Measurements from ENCODE around the gene MT1A.

Gene MT1A

GRCh38 chr16:56632848-56633365 is 5.6 kb upstream of the MT1A start:
- no peak overlapping the region for H3K27ac ChIP-seq (replicated peaks)
- H3K27me3 ChIP-seq (ENCODE audit: insufficient read depth, poor library complexity, severe bottlenecking), result peaks cover 70% of the 10 kb centered on the region
- no peak overlapping the region for H3K4me3 ChIP-seq (replicated peaks; ENCODE audit: insufficient read depth, low read length)
- DNase-seq (ENCODE audit: low read depth in 1 of 2, low spot score in 1 of 2), result no peak
- TF ChIP-seq, protein P1, sequence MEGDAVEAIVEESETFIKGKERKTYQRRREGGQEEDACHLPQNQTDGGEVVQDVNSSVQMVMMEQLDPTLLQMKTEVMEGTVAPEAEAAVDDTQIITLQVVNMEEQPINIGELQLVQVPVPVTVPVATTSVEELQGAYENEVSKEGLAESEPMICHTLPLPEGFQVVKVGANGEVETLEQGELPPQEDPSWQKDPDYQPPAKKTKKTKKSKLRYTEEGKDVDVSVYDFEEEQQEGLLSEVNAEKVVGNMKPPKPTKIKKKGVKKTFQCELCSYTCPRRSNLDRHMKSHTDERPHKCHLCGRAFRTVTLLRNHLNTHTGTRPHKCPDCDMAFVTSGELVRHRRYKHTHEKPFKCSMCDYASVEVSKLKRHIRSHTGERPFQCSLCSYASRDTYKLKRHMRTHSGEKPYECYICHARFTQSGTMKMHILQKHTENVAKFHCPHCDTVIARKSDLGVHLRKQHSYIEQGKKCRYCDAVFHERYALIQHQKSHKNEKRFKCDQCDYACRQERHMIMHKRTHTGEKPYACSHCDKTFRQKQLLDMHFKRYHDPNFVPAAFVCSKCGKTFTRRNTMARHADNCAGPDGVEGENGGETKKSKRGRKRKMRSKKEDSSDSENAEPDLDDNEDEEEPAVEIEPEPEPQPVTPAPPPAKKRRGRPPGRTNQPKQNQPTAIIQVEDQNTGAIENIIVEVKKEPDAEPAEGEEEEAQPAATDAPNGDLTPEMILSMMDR (IDR thresholded peaks at IDR 0.05; ENCODE audit: insufficient read depth, low read length), result no peak
- TF ChIP-seq POLR2AphosphoS5 (IDR thresholded peaks at IDR 0.05; ENCODE audit: low read depth) (no peak), SPI1 (IDR thresholded peaks at IDR 0.05; ENCODE audit: borderline replicate concordance, low read depth) (no peak), GABPA (IDR thresholded peaks at IDR 0.05; ENCODE audit: low read depth) (no peak)
- TF ChIP-seq, protein P2, sequence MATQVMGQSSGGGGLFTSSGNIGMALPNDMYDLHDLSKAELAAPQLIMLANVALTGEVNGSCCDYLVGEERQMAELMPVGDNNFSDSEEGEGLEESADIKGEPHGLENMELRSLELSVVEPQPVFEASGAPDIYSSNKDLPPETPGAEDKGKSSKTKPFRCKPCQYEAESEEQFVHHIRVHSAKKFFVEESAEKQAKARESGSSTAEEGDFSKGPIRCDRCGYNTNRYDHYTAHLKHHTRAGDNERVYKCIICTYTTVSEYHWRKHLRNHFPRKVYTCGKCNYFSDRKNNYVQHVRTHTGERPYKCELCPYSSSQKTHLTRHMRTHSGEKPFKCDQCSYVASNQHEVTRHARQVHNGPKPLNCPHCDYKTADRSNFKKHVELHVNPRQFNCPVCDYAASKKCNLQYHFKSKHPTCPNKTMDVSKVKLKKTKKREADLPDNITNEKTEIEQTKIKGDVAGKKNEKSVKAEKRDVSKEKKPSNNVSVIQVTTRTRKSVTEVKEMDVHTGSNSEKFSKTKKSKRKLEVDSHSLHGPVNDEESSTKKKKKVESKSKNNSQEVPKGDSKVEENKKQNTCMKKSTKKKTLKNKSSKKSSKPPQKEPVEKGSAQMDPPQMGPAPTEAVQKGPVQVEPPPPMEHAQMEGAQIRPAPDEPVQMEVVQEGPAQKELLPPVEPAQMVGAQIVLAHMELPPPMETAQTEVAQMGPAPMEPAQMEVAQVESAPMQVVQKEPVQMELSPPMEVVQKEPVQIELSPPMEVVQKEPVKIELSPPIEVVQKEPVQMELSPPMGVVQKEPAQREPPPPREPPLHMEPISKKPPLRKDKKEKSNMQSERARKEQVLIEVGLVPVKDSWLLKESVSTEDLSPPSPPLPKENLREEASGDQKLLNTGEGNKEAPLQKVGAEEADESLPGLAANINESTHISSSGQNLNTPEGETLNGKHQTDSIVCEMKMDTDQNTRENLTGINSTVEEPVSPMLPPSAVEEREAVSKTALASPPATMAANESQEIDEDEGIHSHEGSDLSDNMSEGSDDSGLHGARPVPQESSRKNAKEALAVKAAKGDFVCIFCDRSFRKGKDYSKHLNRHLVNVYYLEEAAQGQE (IDR thresholded peaks at IDR 0.05; ENCODE audit: insufficient replicate concordance, low read depth), result no peak

- H3K27me3 ChIP-seq (ENCODE audit: insufficient read depth, poor library complexity, severe bottlenecking), result peaks cover 77% of the 10 kb centered on the region
- H3K27ac ChIP-seq (replicated peaks), result no peak overlapping the region
- DNase-seq (ENCODE audit: low read depth in 1 of 2, low spot score in 1 of 2), result no peak
- no peak overlapping the region for H3K4me3 ChIP-seq (replicated peaks; ENCODE audit: insufficient read depth, low read length)
- TF ChIP-seq GABPA (IDR thresholded peaks at IDR 0.05; ENCODE audit: low read depth), result no peak
- TF ChIP-seq, protein P2 (IDR thresholded peaks at IDR 0.05; ENCODE audit: insufficient replicate concordance, low read depth), result no peak
- no peak for TF ChIP-seq POLR2AphosphoS5 (IDR thresholded peaks at IDR 0.05; ENCODE audit: low read depth)
Observed at GRCh38 chr16:56633535-56633934, 4.9 kb upstream of the MT1A start.

DNA sequence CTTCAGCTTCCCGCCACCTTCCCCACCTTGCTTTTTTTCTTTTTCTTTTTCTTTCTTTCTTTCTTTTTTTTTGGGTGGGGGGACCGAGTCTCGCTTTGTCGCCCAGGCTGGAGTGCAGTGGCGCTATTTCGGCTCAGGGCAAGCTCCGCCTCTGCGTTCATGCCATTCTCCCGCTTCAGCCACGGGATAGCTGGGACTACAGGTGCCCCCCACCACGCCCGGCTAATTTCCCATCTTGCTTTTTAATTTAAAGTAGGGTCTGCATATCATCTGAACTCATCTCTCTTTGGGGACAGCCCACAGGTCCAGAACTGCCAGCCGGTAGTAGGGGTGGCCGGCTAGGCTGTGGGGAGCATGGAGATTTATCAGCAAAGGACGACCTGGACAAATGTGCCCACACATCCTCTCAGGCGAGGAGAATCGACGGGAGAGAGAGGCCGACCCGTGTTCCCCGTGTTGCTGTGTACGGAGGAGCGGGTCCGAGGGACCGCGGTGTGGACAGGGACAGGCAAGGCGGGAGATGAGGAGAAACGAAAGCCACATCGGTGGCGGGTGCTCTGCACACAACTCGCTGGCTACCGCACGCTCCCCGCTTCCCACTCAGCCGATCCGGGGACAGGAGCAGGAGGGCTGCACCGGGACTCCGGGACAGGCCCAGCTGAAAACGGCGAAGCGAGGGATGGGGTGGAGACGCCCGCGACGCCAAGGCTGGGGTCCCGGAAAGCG is 3.6 kb upstream of the MT1A start:
- DNase-seq (ENCODE audit: low read depth in 1 of 2, low spot score in 1 of 2), result no peak
- H3K4me3 ChIP-seq (replicated peaks; ENCODE audit: insufficient read depth, low read length), result no peak overlapping the region
- H3K27me3 ChIP-seq (ENCODE audit: insufficient read depth, poor library complexity, severe bottlenecking), result peaks cover 84% of the 10 kb centered on the region
- H3K27ac ChIP-seq (replicated peaks), result no peak overlapping the region
- TF ChIP-seq, protein P2 (IDR thresholded peaks at IDR 0.05; ENCODE audit: insufficient replicate concordance, low read depth), result no peak

GRCh38 chr16:56635441-56635967 is 3.0 kb upstream of the MT1A start:
- TF ChIP-seq, protein P1 (IDR thresholded peaks at IDR 0.05; ENCODE audit: insufficient read depth, low read length), result no peak
- TF ChIP-seq SPI1 (IDR thresholded peaks at IDR 0.05; ENCODE audit: borderline replicate concordance, low read depth), result no peak
- TF ChIP-seq GABPA (IDR thresholded peaks at IDR 0.05; ENCODE audit: low read depth), result no peak
- TF ChIP-seq, protein P2 (IDR thresholded peaks at IDR 0.05; ENCODE audit: insufficient replicate concordance, low read depth), result no peak
- TF ChIP-seq POLR2AphosphoS5 (IDR thresholded peaks at IDR 0.05; ENCODE audit: low read depth), result no peak
- Histone ChIP-seq H3K27ac (replicated peaks) (no peak overlapping the region), H3K27me3 (ENCODE audit: insufficient read depth, poor library complexity, severe bottlenecking) (peaks cover 84% of the 10 kb centered on the region), H3K4me3 (replicated peaks; ENCODE audit: insufficient read depth, low read length) (no peak overlapping the region)
- no peak for DNase-seq (ENCODE audit: low read depth in 1 of 2, low spot score in 1 of 2)
